MM.1S (cell line): ENCODE data around the gene SMIM13.

Experiments
- DNase-seq: peaks from one replicate; pipeline ENCODE4 v3.0.0-alpha.2; 2015
- H2AFZ ChIP-seq: fragments of 300-600 bp; sonication (generic); 2 replicates; pipeline ENCODE4 v1.6.0; 2016; ENCODE audit warnings: antibody characterized with exemption, low read length
- H3F3A ChIP-seq: fragments of 300-600 bp; sonication (generic); 2 replicates; pipeline ENCODE4 v1.6.1; 2016; ENCODE audit warnings: mild to moderate bottlenecking, antibody characterized with exemption, low read length, moderate library complexity, mixed read lengths; ENCODE audit not compliant: insufficient read depth
- H3K27ac ChIP-seq: fragments of 300-600 bp; sonication (generic); 2 replicates; pipeline ENCODE4 v1.5.1; 2016; ENCODE audit warnings: mild to moderate bottlenecking, low read length
- H3K27me3 ChIP-seq: fragments of 300-600 bp; sonication (generic); replicated peaks from 2 replicates; pipeline ENCODE4 v1.6.0; 2016; ENCODE audit warnings: low read length; ENCODE audit not compliant: insufficient read depth
- H3K36me3 ChIP-seq: fragments of 300-600 bp; sonication (generic); replicated peaks from 2 replicates; pipeline ENCODE4 v1.6.1; 2016; ENCODE audit warnings: mild to moderate bottlenecking, low read length, mixed read lengths; ENCODE audit not compliant: insufficient read depth
- H3K4me1 ChIP-seq: fragments of 300-600 bp; sonication (generic); 2 replicates; pipeline ENCODE4 v1.6.1; 2016; ENCODE audit warnings: low read length, mixed read lengths
- H3K4me2 ChIP-seq: fragments of 300-600 bp; sonication (generic); 2 replicates; pipeline ENCODE4 v1.6.0; 2016; ENCODE audit warnings: low read depth, low read length
- H3K4me3 ChIP-seq: fragments of 300-600 bp; sonication (generic); 2 replicates; pipeline ENCODE4 v1.5.1; 2016; ENCODE audit warnings: low read length, mixed read lengths
- H3K79me2 ChIP-seq: fragments of 300-600 bp; sonication (generic); 2 replicates; pipeline ENCODE4 v1.6.1; 2016; ENCODE audit warnings: mixed run types, low read length, mixed read lengths
- H3K9ac ChIP-seq: fragments of 300-600 bp; sonication (generic); 2 replicates; pipeline ENCODE4 v1.6.1; 2016; ENCODE audit warnings: low read length, mixed read lengths
- H3K9me2 ChIP-seq: fragments of 300-600 bp; sonication (generic); replicated peaks from 2 replicates; pipeline ENCODE4 v1.6.1; 2016; ENCODE audit warnings: mild to moderate bottlenecking, low read length, mixed read lengths; ENCODE audit not compliant: insufficient read depth
- H3K9me3 ChIP-seq: fragments of 300-600 bp; sonication (generic); replicated peaks from 2 replicates; pipeline ENCODE4 v1.6.1; 2016; ENCODE audit warnings: mild to moderate bottlenecking, low read length, mixed read lengths; ENCODE audit not compliant: insufficient read depth
- H4K20me1 ChIP-seq: fragments of 300-600 bp; sonication (generic); 2 replicates; pipeline ENCODE4 v1.6.1; 2016; ENCODE audit warnings: mild to moderate bottlenecking, low read length, moderate library complexity, mixed read lengths; ENCODE audit not compliant: insufficient read depth
- EZH2 ChIP-seq: fragments of 300-600 bp; sonication (generic); optimal IDR thresholded peaks from 2 replicates; pipeline ENCODE3; 2017; ENCODE audit warnings: low read depth, mild to moderate bottlenecking, antibody characterized with exemption, low read length, mixed read lengths
- EZH2phosphoT487 ChIP-seq: fragments of 300-600 bp; sonication (generic); IDR thresholded peaks from 2 replicates; pipeline ENCODE4 v1.6.1; 2018; ENCODE audit warnings: antibody characterized with exemption, low read length
- TF ChIP-seq, protein P1 (sequence below): fragments of 300-600 bp; sonication (generic); IDR thresholded peaks from 2 replicates; pipeline ENCODE4 v1.5.1; 2016; ENCODE audit warnings: antibody characterized with exemption, low read length, mixed read lengths

SMIM13 gene

DNA sequence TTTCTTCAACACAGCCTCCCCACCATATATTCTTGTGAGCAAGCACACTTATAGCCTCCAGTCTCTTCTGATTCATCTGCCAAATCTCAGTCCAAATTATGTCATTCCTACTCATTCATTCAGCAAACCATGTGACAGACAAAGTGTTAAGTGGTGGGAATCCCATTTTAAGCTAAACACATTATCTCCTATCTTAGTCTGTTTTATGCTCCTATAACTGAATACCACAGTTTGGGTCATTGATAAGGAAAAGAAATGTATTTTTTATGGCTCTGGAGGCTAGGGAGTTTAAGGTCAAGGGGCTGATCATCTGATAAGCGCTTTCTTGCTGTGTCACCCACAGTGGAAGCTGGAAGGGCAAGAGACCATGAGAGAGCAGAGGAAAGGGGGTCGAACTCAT lies 23.9 kb upstream of the SMIM13 start:
- DNase-seq, result no peak
- Histone ChIP-seq H3K9me3 (no peaks in the 10 kb centered on the region), H3K4me1 (no peaks in the 10 kb centered on the region), H3F3A (no peaks in the 10 kb centered on the region), H4K20me1 (no peaks in the 10 kb centered on the region), H3K9me2 (no peaks in the 10 kb centered on the region), H3K36me3 (no peaks in the 10 kb centered on the region), H3K4me3 (no peak overlapping the region), H3K79me2 (no peaks in the 10 kb centered on the region), H3K9ac (no peak overlapping the region), H2AFZ (no peak overlapping the region), H3K27ac (no peak overlapping the region), H3K27me3 (no peaks in the 10 kb centered on the region), H3K4me2 (no peak overlapping the region)
- TF ChIP-seq, protein P1, sequence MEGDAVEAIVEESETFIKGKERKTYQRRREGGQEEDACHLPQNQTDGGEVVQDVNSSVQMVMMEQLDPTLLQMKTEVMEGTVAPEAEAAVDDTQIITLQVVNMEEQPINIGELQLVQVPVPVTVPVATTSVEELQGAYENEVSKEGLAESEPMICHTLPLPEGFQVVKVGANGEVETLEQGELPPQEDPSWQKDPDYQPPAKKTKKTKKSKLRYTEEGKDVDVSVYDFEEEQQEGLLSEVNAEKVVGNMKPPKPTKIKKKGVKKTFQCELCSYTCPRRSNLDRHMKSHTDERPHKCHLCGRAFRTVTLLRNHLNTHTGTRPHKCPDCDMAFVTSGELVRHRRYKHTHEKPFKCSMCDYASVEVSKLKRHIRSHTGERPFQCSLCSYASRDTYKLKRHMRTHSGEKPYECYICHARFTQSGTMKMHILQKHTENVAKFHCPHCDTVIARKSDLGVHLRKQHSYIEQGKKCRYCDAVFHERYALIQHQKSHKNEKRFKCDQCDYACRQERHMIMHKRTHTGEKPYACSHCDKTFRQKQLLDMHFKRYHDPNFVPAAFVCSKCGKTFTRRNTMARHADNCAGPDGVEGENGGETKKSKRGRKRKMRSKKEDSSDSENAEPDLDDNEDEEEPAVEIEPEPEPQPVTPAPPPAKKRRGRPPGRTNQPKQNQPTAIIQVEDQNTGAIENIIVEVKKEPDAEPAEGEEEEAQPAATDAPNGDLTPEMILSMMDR, result no peak
- no peak for TF ChIP-seq EZH2phosphoT487
- TF ChIP-seq EZH2, result no peak

DNA sequence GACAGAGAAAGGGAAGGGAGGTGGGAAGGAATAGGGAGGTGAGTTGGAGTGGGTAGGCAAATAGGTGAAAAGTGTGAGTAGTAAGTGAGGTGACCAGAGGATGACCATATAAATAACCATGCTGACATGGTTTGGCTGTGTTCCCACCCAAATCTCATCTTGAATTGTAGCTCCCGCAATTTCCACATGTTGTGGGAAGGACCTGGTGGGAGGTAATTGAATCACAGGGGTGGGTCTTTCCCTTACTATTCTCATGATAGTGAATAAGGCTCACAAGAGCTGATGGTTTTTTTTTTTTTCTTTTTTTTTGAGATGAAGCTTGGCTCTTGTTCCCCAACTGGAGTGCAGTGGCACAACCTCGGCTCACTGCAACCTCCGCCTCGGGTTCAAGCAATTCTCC lies 21.5 kb upstream of the SMIM13 start:
- Histone ChIP-seq H3K4me3 (no peak overlapping the region), H3K9ac (no peak overlapping the region), H3K36me3 (no peaks in the 10 kb centered on the region)

DNA sequence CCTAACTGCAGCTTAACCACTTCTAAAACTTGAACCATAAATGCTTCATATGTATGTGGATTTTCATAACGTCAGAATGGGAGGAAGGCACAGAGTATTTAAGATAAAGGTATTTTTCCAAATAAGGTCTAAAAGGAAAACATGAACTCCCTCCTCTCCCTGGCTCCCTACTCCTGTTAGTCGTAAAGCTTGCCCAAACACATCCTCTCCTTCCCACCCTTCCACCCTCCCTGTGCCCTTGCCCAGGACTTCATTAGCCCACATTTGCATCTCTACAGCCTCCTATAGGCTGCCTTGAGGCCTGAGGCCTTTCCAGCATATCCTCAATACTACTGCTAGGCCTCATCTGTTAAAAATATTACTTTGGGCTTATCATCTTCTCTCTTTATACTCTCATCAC lies 17.1 kb upstream of the SMIM13 start:
- no peaks in the 10 kb centered on the region for H4K20me1 ChIP-seq
- TF ChIP-seq, protein P1, result no peak
- no peak for TF ChIP-seq EZH2phosphoT487
- no peak for TF ChIP-seq EZH2
- H3K4me3 ChIP-seq, result no peak overlapping the region
- H3K27ac ChIP-seq, result no peak overlapping the region
- H3K36me3 ChIP-seq, result no peaks in the 10 kb centered on the region
- no peaks in the 10 kb centered on the region for H3K9me3 ChIP-seq
- no peak overlapping the region for H3K4me2 ChIP-seq
- no peak overlapping the region for H2AFZ ChIP-seq
- DNase-seq, result no peak
- no peaks in the 10 kb centered on the region for H3F3A ChIP-seq
- no peaks in the 10 kb centered on the region for H3K79me2 ChIP-seq
- no peaks in the 10 kb centered on the region for H3K9me2 ChIP-seq
- H3K9ac ChIP-seq, result no peak overlapping the region
- H3K27me3 ChIP-seq, result no peaks in the 10 kb centered on the region
- H3K4me1 ChIP-seq, result no peaks in the 10 kb centered on the region

More for the DNA sequence above, 21.5 kb upstream of the SMIM13 start:
- H2AFZ ChIP-seq, result no peak overlapping the region
- no peak for DNase-seq
- TF ChIP-seq, protein P1, result no peak
- TF ChIP-seq EZH2 (no peak), EZH2phosphoT487 (no peak)
- no peak overlapping the region for H3K4me2 ChIP-seq
- no peak overlapping the region for H3K27ac ChIP-seq
- no peaks in the 10 kb centered on the region for H4K20me1 ChIP-seq
- no peaks in the 10 kb centered on the region for H3K27me3 ChIP-seq
- H3K9me2 ChIP-seq, result no peaks in the 10 kb centered on the region
- no peaks in the 10 kb centered on the region for H3K79me2 ChIP-seq
- H3F3A ChIP-seq, result no peaks in the 10 kb centered on the region
- no peaks in the 10 kb centered on the region for H3K9me3 ChIP-seq
- no peaks in the 10 kb centered on the region for H3K4me1 ChIP-seq
